CD14-positive monocyte (primary cell): ENCODE measurements around the gene POLL. TPM values are rescaled to one million over a fixed set of nuclear protein-coding genes. Genes with fewer than 3 reads are reported as not detected.

Source experiments
- DNase-seq, 3 donors: peaks; one replicate each; pipeline ENCODE4 v3.0.0-alpha.2; 2011 to 2022
- H2AFZ ChIP-seq: 2 replicates; pipeline ENCODE4 v1.6.0; 2012; ENCODE audit warnings: mild to moderate bottlenecking, low read depth, low read length, inconsistent platforms; ENCODE audit not compliant: insufficient read depth, poor library complexity, severe bottlenecking
- H3K27ac ChIP-seq, 2 donors: 1 replicate in 1 of 2; 2 replicates in 1 of 2; pipeline ENCODE4 v1.5.1; 2012 to 2013; ENCODE audit warnings: low read length in 2 of 2, control low read depth in 1 of 2, inconsistent platforms in 1 of 2, low read depth in 1 of 2, mild to moderate bottlenecking in 1 of 2
- H3K27me3 ChIP-seq, 2 donors: one replicate each; pipeline versions ENCODE4 v1.6.0 to v1.6.1; 2011 to 2013; ENCODE audit warnings: low read length in 2 of 2; ENCODE audit not compliant: control insufficient read depth in 2 of 2, insufficient read depth in 2 of 2
- H3K36me3 ChIP-seq, 2 donors: replicated peaks in 1 of 2; 1 replicate in 1 of 2; 2 replicates in 1 of 2; pipeline versions ENCODE4 v1.5.1 to v1.6.1; 2012 to 2013; ENCODE audit warnings: low read length in 2 of 2, control low read depth in 1 of 2, inconsistent platforms in 1 of 2, mild to moderate bottlenecking in 1 of 2; ENCODE audit not compliant: insufficient read depth in 2 of 2, control insufficient read depth in 1 of 2
- H3K4me1 ChIP-seq, 2 donors: 1 replicate in 1 of 2; 2 replicates in 1 of 2; pipeline versions ENCODE4 v1.5.1 to v1.6.1; 2012 to 2013; ENCODE audit warnings: low read length in 2 of 2, control low read depth in 1 of 2, inconsistent platforms in 1 of 2, mild to moderate bottlenecking in 1 of 2, moderate library complexity in 1 of 2; ENCODE audit not compliant: insufficient read depth in 2 of 2, control insufficient read depth in 1 of 2
- H3K4me2 ChIP-seq: replicated peaks from 2 replicates; pipeline ENCODE3; 2012; ENCODE audit warnings: low read length, moderate library complexity, mild to moderate bottlenecking; ENCODE audit not compliant: poor library complexity, severe bottlenecking; ENCODE audit errors: extremely low read depth
- H3K4me3 ChIP-seq, 3 experiments: fragments of 200-600 bp in 1 of 3; sonication (generic) in 1 of 3; replicated peaks in 1 of 3; 1 replicate in 2 of 3; 2 replicates in 1 of 3; pipeline ENCODE4 v1.5.1; 2011 to 2013; ENCODE audit warnings: low read length in 3 of 3, mild to moderate bottlenecking in 3 of 3, control low read depth in 2 of 3, low read depth in 2 of 3, inconsistent platforms in 1 of 3, moderate library complexity in 1 of 3
- H3K79me2 ChIP-seq: 2 replicates; pipeline ENCODE4 v1.6.0; 2012; ENCODE audit warnings: mild to moderate bottlenecking, control low read depth, inconsistent platforms, low read length, moderate library complexity; ENCODE audit not compliant: insufficient read depth
- H3K9ac ChIP-seq: 2 replicates; pipeline ENCODE4 v1.6.0; 2017; ENCODE audit warnings: low read length, mild to moderate bottlenecking; ENCODE audit not compliant: insufficient read depth, poor library complexity, severe bottlenecking
- H3K9me3 ChIP-seq, 2 donors: replicated peaks in 1 of 2; 1 replicate in 1 of 2; 2 replicates in 1 of 2; pipeline versions ENCODE4 v1.5.1 to v1.6.1; 2012 to 2013; ENCODE audit warnings: low read length in 2 of 2, control low read depth in 1 of 2; ENCODE audit not compliant: control insufficient read depth in 1 of 2, insufficient read depth in 1 of 2
- H4K20me1 ChIP-seq: 2 replicates; pipeline ENCODE4 v1.6.0; 2012; ENCODE audit warnings: mild to moderate bottlenecking, low read length, control low read depth, moderate library complexity; ENCODE audit not compliant: insufficient read depth
- H3K27ac Mint-ChIP-seq, 7 donors: one replicate each; pipeline ENCODE4 v1.8.0; 2020; ENCODE audit warnings: mild to moderate bottlenecking in 7 of 7, mixed read lengths in 7 of 7, moderate library complexity in 6 of 7, inconsistent platforms in 2 of 7
- H3K27me3 Mint-ChIP-seq, 3 donors: one replicate each; pipeline ENCODE4 v1.8.0; 2021 to 2022; ENCODE audit warnings: low read depth in 3 of 3, mild to moderate bottlenecking in 3 of 3, mixed read lengths in 3 of 3, moderate library complexity in 3 of 3, inconsistent platforms in 1 of 3
- H3K36me3 Mint-ChIP-seq, 2 donors: one replicate each; pipeline ENCODE4 v1.8.0; 2020; ENCODE audit warnings: mixed read lengths in 2 of 2, inconsistent platforms in 1 of 2, mild to moderate bottlenecking in 1 of 2
- H3K4me1 Mint-ChIP-seq: one replicate; pipeline ENCODE4 v1.8.0; 2020; ENCODE audit warnings: mild to moderate bottlenecking, mixed read lengths
- H3K4me3 Mint-ChIP-seq, 2 donors: one replicate each; pipeline ENCODE4 v1.8.0; 2020; ENCODE audit warnings: mild to moderate bottlenecking in 2 of 2, mixed read lengths in 2 of 2, moderate library complexity in 1 of 2
- H3K9me3 Mint-ChIP-seq, 7 donors: one replicate each; pipeline ENCODE4 v1.8.0; 2020 to 2022; ENCODE audit warnings: mixed read lengths in 7 of 7, mild to moderate bottlenecking in 6 of 7, moderate library complexity in 6 of 7, inconsistent platforms in 2 of 7
- CTCF ChIP-seq: fragments of 200-600 bp; IDR thresholded peaks from one replicate; pipeline ENCODE4 v1.8.0; 2022; ENCODE audit warnings: antibody characterized with exemption, mild to moderate bottlenecking
- WGBS: methylation state at CpG from one replicate; pipeline ENCODE4 v1.1.5; 2013; ENCODE audit warnings: missing lambda C conversion rate; ENCODE audit not compliant: insufficient coverage; 5-methylcytosine and 5-hydroxymethylcytosine counted together
- intact Hi-C, 2 donors: fragments of 100-400 bp; cut with micrococcal nuclease; formaldehyde crosslinking; loops; one replicate each; pipeline versions ENCODE4 v1.15.0 to v1.15.1; 2023
- polyA plus RNA-seq, 3 donors: library from polyadenylated mRNA; depleted of rRNA in 1 of 3; unstranded in 2 of 3; stranded (reverse) in 1 of 3; fragments of 300-500 nt in 2 of 3; fragments of >200 nt in 1 of 3; fragmentation: Illumina TruSeq in 2 of 3; gene quantifications; 1 replicate in 2 of 3; 2 replicates in 1 of 3; pipeline ENCODE4 v1.2.3, GENCODE V29; 2012 to 2021

Gene POLL
- polyA plus RNA-seq, 3 donors, result 9.9 to 37.0 (median 10.6) TPM

GRCh38 chr10:101569622-101570427 lies 18.2 kb downstream of the POLL start:
- Mint-ChIP-seq H3K36me3 (peaks cover 2 to 5% of the 10 kb centered on the region in 2 donors), H3K27me3 (peaks cover 51 to 55% (median 53%) of the 10 kb centered on the region in 3 donors), H3K27ac (no peak overlapping the region), H3K4me3 (peak overlapping the region; percentile 86 to 91), H3K4me1 (peaks cover 22% of the 10 kb centered on the region), H3K9me3 (peaks cover 0 to 13% (median 6%) of the 10 kb centered on the region in 7 donors)
- Histone ChIP-seq H3K79me2 (no peaks in the 10 kb centered on the region), H3K27me3 (peaks cover 38 to 51% of the 10 kb centered on the region in 2 donors), H3K4me3 (peak overlapping the region; percentile 67 to 96 (median 78)), H4K20me1 (no peaks in the 10 kb centered on the region), H3K9me3 (peaks cover 10 to 11% of the 10 kb centered on the region in 2 donors), H3K9ac (peak overlapping the region; percentile 73), H3K36me3 (no peaks in the 10 kb centered on the region), H2AFZ (peak overlapping the region; percentile 99), H3K4me2 (peak overlapping the region; percentile 99), H3K4me1 (peaks cover 17 to 25% of the 10 kb centered on the region in 2 donors), H3K27ac (no peak overlapping the region)
- TF ChIP-seq CTCF, result peak; percentile 95
- intact Hi-C loops, result loop anchor here (5.0 to 10.0 kb wide), 3 partner anchors 295 to 358 kb away; no protein-coding TSS in a partner anchor
- 3% methylated on average over 40 of the region's 56 CpGs for WGBS
- DNase-seq, result peak; percentile 63 to 74 (median 66)

GRCh38 chr10:101569323-101569621 lies 18.8 kb downstream of the POLL start:
- Mint-ChIP-seq H3K27me3 (peaks cover 54 to 60% (median 56%) of the 10 kb centered on the region in 3 donors), H3K27ac (no peak overlapping the region), H3K9me3 (peaks cover 0 to 13% (median 6%) of the 10 kb centered on the region in 7 donors), H3K4me3 (peak overlapping the region; percentile 86 to 91), H3K4me1 (peaks cover 22% of the 10 kb centered on the region), H3K36me3 (peaks cover 2 to 5% of the 10 kb centered on the region in 2 donors)
- TF ChIP-seq CTCF, result no peak
- no peaks in the 10 kb centered on the region for H3K79me2 ChIP-seq
- H3K4me2 ChIP-seq, result peak overlapping the region; percentile 99
- peaks cover 17 to 25% of the 10 kb centered on the region in 2 donors for H3K4me1 ChIP-seq
- peak overlapping the region; percentile 73 for H3K9ac ChIP-seq
- DNase-seq, result no peak
- H3K9me3 ChIP-seq, result peaks cover 10 to 11% of the 10 kb centered on the region in 2 donors
- peak overlapping the region in 1 of 3 experiments; percentile 96 for H3K4me3 ChIP-seq
- H4K20me1 ChIP-seq, result no peaks in the 10 kb centered on the region
- H3K27me3 ChIP-seq, result peaks cover 38 to 51% of the 10 kb centered on the region in 2 donors
- no peaks in the 10 kb centered on the region for H3K36me3 ChIP-seq
- intact Hi-C loops, result loop anchor here in 1 of 2 donors (10.0 kb wide), 1 partner anchor 294 kb away; no protein-coding TSS in a partner anchor
- H2AFZ ChIP-seq, result peak overlapping the region; percentile 99
- H3K27ac ChIP-seq, result no peak overlapping the region
- 5% methylated on average over 8 of the region's 11 CpGs for WGBS
